AG09319 (cell line): Measurements from ENCODE around the gene ANKRD28.

ENCODE experiments used
- DNase-seq: peaks from one replicate; pipeline ENCODE4 v3.0.0-alpha.2; 2010; ENCODE audit warnings: low read depth; ENCODE audit errors: extremely low read depth
- TF ChIP-seq, protein P1 (sequence below): IDR thresholded peaks from 2 replicates; pipeline ENCODE4 v1.5.1; 2011; ENCODE audit warnings: low read depth, mild to moderate bottlenecking, inconsistent platforms, low read length, moderate library complexity

Gene ANKRD28

DNA sequence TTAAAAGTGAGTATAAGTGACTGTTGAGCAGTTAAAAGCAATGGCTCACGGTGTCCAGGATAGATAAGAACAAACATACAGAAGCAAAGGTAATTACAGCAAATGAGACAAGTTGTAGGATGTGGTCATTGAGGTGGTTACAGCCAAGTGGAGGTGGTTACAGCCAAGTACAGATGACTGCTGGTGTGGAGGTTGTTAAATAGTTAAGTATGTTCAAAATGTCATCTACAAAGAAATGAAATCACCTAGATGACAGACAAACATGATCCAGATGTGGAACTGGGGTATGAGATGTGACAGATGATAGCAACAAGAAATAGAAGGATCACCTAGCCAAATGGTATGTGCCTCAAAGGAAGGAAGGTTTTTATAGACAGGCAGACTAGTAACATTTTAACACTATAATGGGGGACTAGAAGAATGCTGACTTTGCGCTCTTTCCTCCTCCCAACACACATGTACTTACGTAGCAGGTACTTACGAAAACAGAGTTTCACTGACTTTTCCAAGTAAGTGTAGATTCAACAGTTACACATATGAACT, 6.8 kb upstream of the ANKRD28 start:
- TF ChIP-seq, protein P1, sequence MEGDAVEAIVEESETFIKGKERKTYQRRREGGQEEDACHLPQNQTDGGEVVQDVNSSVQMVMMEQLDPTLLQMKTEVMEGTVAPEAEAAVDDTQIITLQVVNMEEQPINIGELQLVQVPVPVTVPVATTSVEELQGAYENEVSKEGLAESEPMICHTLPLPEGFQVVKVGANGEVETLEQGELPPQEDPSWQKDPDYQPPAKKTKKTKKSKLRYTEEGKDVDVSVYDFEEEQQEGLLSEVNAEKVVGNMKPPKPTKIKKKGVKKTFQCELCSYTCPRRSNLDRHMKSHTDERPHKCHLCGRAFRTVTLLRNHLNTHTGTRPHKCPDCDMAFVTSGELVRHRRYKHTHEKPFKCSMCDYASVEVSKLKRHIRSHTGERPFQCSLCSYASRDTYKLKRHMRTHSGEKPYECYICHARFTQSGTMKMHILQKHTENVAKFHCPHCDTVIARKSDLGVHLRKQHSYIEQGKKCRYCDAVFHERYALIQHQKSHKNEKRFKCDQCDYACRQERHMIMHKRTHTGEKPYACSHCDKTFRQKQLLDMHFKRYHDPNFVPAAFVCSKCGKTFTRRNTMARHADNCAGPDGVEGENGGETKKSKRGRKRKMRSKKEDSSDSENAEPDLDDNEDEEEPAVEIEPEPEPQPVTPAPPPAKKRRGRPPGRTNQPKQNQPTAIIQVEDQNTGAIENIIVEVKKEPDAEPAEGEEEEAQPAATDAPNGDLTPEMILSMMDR: no peak
- no peak for DNase-seq

DNA sequence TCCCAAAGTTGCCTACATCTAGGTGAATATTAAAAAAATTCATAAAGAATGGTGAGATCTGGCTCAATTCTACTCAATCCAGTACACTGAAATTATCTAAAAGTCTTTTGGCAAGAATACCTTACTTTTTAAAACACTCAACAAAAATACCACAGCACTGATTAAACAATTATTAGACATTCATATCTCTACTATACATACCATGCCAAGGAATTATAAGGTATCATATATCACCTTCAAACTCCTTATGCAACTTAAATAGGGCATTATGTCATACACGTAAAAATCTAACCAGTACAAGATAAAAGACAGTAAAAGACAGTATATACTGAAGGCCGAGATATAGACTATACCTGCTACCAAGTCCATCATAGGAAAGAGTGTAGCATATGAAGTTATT, 6.1 kb upstream of the ANKRD28 start:
- no peak for DNase-seq
- TF ChIP-seq, protein P1: no peak

DNA sequence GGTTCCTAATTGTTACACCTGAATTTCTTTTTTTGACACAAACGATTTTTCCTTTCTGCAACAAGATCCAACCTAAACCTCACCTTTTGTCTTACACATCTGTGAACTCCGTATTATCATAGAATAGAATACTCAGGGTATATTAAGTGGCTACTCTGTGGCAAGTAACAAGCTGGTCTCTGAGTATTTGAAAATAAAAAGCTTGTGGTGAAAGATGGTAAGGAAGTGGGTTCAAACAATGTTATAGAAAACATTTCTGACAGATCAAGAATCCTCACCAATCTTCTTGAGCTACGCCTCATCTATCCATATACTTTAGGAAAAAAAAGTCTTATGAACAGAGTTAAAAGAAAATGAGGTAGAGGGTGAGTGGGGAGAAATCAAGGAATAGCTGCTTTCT, 3.5 kb upstream of the ANKRD28 start:
- TF ChIP-seq, protein P1: no peak
- DNase-seq: no peak

DNA sequence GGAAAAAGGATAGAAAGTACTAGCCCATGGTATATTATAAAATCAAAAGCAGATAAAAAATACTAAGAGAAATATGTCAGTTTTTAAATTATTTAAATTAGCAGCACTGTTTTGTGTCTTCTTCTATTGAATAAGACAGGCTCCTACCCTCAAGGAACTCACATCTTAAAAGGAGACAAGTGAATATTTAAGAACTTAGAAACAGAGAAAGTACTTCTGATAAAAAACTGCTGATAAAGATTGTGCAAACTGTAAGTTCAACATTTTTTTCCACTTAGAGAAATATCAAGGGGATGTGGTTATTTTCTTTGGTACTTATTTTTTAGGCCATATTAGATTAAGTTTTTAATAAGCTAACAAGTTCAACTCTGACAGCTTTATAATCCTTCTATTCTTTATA, 3.0 kb upstream of the ANKRD28 start:
- no peak for DNase-seq
- TF ChIP-seq, protein P1: no peak

DNA sequence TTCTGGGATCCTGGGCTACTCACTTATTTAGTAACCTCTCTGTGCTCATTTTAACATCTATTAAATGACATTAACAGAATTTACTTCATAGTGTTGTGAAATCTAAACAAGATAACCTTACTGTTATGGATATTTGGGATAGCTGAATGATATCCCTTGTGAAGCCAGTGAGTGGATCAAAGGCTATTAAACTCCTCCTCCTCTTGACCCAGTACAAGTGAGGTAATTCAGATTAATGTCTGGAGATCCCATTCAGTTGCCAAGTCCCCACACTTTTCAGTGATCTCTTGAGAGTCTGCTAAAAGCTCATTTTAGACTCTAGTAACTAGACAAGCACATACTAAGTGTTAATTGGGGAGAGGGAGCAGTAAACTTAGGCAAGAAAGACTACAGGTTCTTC, 2.5 kb upstream of the ANKRD28 start:
- DNase-seq: no peak
- TF ChIP-seq, protein P1: no peak

DNA sequence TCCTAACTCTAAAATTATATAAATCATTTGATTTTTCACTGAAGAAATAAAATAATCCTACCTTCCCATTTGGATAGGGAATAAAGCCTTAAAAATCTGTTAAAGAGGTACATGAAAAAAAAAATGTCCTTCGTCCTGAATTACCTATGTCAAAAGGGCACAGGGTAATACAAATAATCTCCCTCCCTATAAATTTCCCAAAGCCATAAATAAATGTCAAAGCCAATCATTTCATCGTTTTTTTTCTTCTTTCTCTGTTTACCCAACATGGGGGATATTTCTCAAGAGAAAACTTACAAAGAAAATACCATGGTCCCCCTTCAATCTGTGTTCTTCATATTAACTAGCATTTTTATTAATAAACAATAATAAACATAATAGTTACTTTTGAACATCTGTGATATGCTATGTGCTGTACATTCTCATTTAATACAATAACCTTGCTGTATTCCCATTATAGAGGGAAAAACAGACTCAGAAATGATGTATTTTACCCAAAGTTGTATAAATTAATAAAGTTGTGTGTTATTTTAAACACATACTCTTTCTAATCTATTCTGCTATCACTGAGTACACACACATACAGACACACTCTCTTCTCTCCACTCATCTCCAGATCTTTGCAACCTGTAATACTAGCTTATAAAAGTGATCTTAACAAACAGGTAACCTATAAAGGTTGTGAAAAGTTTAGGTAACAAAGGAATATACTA, 910 bp upstream of the ANKRD28 start:
- DNase-seq: no peak
- TF ChIP-seq, protein P1: no peak

DNA sequence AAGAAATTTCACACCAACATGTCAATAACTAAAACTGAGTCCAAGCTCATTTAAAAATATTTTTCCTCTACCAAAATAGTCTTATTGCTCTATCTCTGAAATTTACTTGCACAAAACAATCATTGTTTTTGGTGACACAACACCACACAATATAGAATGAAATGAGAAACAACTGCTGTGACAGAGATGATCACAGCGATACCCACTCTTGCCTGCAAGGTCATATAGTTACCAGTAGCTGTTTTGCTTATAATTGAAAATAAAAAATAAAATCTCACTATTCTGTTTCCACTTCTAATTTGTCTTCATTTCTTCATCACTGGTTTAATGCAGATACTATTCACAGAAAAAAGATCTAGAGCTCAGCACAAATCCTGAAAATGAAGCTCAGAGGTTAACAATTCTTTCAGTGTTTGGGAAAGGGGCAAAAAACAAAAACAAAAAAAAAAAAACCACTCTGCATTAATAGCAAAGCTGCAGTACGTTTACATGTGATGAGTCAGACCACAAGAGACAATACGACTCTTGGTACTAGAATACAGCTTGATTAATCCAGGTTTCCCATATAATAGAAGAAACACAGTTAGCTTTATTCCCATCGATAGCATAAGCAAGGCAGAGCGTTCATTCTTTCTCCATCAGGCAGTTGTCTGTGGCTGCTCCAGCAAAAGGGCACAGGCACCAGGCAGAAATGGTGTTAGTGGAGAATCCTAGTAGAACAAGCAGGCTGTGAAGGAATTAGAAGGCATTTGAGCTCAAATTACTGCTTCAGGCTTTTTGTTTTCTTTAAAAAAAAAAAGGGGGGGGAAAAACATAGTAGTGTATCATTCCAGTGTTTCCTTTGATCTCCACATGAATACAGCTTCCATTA, 773 bp downstream of the ANKRD28 start:
- no peak for DNase-seq
- TF ChIP-seq, protein P1: no peak
